GM13977 (cell line): Measurements from ENCODE around the gene BRIP1.
"Not testable (repeated sequence)": the region's sequence is repeated elsewhere in the genome, so short reads cannot be mapped to it uniquely, and the experiment has no call there.

Source experiments
- DNase-seq: peaks from one replicate; pipeline ENCODE4 v3.0.0; 2012; ENCODE audit warnings: low spot score
- in situ Hi-C: fragments of 300-500 bp; cut with MboI; formaldehyde crosslinking; loops from one replicate; pipeline ENCODE4 v1.12.0; 2022; ENCODE audit warnings: low sequenced_read_pairs, low pct_unique_long_range_greater_than_20kb, mixed read lengths, inconsistent platforms; ENCODE audit not compliant: unreplicated experiment
- TF ChIP-seq, protein P1 (sequence below): IDR thresholded peaks from 2 replicates; pipeline ENCODE4 v1.5.1; 2012; ENCODE audit warnings: mild to moderate bottlenecking, control low read depth; ENCODE audit not compliant: insufficient read depth; ENCODE audit errors: extremely low read depth, missing control alignments

Gene BRIP1

DNA sequence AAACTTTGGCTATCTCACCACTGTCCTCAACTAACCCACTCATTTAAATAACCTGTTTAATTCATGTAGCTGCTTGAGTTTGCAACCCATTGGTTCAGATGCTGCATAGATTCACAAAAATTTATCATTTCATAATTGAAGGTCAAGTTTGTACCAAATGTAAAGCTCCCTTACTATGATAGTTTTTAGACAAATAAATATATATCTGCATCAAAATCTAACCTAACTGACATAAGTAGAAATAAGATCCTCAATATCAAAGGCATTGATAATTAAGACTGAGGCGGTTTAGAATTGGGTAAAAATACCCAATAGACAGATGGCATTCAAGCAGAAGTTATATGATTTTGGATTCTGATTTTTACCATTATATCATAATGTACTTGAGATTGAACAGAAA, 139.4 kb downstream of the BRIP1 start:
- no peak for DNase-seq
- in situ Hi-C loops = no loop called here
- TF ChIP-seq, protein P1, sequence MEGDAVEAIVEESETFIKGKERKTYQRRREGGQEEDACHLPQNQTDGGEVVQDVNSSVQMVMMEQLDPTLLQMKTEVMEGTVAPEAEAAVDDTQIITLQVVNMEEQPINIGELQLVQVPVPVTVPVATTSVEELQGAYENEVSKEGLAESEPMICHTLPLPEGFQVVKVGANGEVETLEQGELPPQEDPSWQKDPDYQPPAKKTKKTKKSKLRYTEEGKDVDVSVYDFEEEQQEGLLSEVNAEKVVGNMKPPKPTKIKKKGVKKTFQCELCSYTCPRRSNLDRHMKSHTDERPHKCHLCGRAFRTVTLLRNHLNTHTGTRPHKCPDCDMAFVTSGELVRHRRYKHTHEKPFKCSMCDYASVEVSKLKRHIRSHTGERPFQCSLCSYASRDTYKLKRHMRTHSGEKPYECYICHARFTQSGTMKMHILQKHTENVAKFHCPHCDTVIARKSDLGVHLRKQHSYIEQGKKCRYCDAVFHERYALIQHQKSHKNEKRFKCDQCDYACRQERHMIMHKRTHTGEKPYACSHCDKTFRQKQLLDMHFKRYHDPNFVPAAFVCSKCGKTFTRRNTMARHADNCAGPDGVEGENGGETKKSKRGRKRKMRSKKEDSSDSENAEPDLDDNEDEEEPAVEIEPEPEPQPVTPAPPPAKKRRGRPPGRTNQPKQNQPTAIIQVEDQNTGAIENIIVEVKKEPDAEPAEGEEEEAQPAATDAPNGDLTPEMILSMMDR = no peak

DNA sequence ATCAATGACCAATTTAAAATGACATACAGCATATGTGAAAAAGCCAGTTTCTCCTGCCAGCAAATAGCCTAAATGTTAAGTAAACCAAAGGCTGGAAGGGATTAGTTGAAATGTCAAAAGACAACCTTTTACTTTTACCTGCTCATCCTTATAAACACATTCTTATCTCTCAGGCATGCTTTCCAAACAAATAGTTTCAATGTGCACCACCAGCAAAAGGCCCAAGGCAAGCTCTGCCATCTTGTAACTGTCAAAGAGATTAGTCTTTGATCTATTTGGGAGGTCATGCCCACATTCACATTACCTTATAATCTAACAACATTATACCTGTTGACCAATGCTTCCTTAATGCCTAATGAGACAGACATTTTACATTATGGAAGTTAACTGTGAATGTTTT, 140.1 kb downstream of the BRIP1 start:
- TF ChIP-seq, protein P1 = no peak
- DNase-seq = no peak
- in situ Hi-C loops = no loop called here

DNA sequence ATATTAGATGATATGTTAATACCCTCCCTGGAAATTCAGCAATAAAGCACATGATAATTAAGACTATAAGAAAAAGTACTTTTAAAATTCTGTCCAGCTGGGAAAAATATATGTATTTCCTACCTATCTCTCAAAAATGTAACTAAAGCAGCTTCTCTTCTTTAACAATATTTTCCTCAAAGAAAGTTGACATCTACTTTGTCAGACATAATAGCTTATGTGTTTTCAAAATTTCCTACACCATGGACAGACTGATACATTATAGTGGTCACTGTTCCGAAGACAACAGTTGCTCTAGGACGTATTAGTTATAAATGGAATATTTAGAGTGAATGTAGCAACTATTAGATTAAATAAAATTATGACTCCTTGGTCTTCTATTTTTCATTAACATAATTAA, 140.9 kb downstream of the BRIP1 start:
- in situ Hi-C loops = no loop called here
- no peak for DNase-seq
- TF ChIP-seq, protein P1 = no peak

DNA sequence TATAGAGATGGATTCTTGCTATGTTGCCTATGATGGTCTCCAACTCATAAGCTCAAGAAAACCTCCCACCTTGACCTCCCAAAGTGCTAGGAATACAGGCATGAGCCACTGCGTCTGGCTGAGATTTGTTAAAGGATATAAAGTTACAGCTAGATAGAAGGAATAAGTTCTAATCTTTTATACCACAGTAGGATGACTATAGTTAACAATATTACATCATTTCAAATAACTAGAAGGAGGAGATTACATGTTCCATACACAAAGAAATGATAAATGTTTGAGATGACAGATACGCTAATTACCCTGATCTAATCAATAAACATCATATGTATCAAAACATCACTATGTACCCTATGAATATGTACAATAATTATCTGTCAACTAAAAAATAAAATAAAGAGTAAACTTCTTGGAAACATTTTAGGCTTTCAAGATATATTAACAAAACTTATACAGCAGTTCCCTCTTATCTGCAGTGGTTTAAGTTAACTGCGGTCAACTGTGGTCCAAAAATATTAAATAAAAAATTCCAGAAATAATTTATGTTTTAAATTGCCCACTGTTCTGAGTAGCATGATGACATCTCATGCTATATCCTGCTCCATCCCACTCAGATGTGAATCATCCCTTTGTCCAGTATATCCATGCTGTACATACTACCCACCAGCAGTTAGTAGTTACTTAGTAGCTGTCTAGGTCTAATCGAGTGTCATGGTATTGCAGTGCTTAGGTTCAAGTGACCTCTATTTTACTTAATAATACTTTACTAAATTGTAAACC, 143.1 kb downstream of the BRIP1 start:
- no peak for DNase-seq
- in situ Hi-C loops = no loop called here
- TF ChIP-seq, protein P1 = no peak

DNA sequence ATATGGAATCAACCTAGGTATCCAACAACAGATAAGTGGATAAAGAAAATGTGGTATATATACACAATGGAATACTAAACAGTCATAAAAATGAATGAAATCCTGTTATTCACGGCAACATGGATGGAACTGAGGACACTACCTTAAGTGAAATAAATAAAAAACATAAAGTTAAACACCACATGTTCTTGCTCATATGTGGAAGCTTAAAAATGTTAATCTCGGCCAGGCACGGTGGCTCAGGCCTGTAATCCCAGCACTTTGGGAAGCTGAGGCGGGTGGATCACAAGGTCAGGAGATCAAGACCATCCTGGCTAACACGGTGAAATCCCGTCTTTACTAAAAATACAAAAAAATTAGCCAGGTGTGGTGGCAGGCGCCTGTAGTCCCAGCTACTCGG, 144.1 kb downstream of the BRIP1 start:
- in situ Hi-C loops = not testable (repeated sequence)

DNA sequence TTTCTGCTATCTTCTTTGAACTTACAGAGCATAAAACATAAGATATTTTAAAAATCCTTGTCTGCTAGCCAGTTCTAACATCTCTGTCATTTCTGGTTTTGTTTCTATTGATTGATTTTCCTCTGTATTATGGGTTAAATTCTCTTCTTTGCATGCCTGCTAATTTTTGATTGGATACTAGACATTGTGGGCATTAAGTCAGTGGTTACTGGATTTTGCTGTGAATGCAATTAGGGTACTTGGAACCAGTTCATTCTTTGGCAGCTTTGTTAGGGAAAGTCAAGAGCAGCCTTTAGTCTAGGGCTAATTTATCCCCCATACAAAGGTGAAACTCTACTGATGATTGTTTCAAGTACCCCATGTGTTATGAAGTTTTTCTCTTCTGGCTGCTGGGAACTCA, 145.3 kb downstream of the BRIP1 start:
- TF ChIP-seq, protein P1 = no peak
- no peak for DNase-seq
- in situ Hi-C loops = no loop called here

More for the DNA sequence above, 144.1 kb downstream of the BRIP1 start:
- not testable (repeated sequence) for DNase-seq

DNA sequence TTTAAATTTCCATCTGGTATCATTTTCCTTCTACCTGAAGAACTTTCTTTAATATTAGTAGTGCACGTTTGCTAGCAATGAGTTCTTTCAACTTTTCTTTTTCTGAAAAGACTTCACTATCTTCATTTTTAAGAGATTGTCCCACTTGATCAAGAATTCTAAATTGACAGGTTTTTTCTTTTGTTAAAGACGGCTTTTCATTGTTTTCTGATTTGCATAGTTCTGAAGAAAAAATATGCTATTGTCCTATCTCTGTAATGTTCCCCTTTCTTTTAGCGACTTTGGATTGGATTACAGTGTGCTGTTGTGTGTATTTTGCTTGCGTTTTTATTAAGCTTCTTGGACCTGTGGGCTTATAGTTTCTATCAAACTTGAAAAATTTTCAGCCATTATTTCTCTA, 146.0 kb downstream of the BRIP1 start:
- TF ChIP-seq, protein P1 = no peak
- in situ Hi-C loops = no loop called here

More for the DNA sequence above, 146.0 kb downstream of the BRIP1 start:
- no peak for DNase-seq
